GM23248 (cell line): ENCODE data around the gene BBS1. TPM values are rescaled to one million over a fixed set of nuclear protein-coding genes. Genes with fewer than 3 reads are reported as not detected.
"Not testable (repeated sequence)": the region's sequence is repeated elsewhere in the genome, so short reads cannot be mapped to it uniquely, and the experiment has no call there.

Experiments used
- DNase-seq: peaks from one replicate; pipeline ENCODE4 v3.0.0-alpha.2; 2015
- H2AFZ ChIP-seq: fragments of 200-600 bp; sonication (generic); 2 replicates; pipeline ENCODE4 v1.6.1; 2016; ENCODE audit warnings: antibody characterized with exemption
- H3F3A ChIP-seq: fragments of 200-600 bp; sonication (generic); 2 replicates; pipeline ENCODE4 v1.6.1; 2016; ENCODE audit warnings: mild to moderate bottlenecking, antibody characterized with exemption, mixed run types; ENCODE audit not compliant: insufficient read depth
- H3K27ac ChIP-seq: fragments of 200-600 bp; sonication (generic); 2 replicates; pipeline ENCODE4 v1.5.1; 2016; ENCODE audit warnings: mild to moderate bottlenecking
- H3K27me3 ChIP-seq: fragments of 200-600 bp; sonication (generic); replicated peaks from 2 replicates; pipeline ENCODE4 v1.6.1; 2016; ENCODE audit warnings: mild to moderate bottlenecking; ENCODE audit not compliant: insufficient read depth
- H3K36me3 ChIP-seq: fragments of 200-600 bp; sonication (generic); 2 replicates; pipeline ENCODE4 v1.6.1; 2016; ENCODE audit warnings: low read depth, mild to moderate bottlenecking
- H3K4me1 ChIP-seq: fragments of 200-600 bp; sonication (generic); 2 replicates; pipeline ENCODE4 v1.6.1; 2016; ENCODE audit warnings: mild to moderate bottlenecking; ENCODE audit not compliant: insufficient read depth
- H3K4me2 ChIP-seq: fragments of 200-600 bp; sonication (generic); one replicate; pipeline ENCODE4 v1.6.1; 2016; ENCODE audit warnings: mild to moderate bottlenecking; ENCODE audit not compliant: unreplicated experiment
- H3K4me3 ChIP-seq: fragments of 200-600 bp; sonication (generic); 2 replicates; pipeline ENCODE4 v1.5.1; 2016; ENCODE audit warnings: mild to moderate bottlenecking
- H3K79me2 ChIP-seq: fragments of 200-600 bp; sonication (generic); 2 replicates; pipeline ENCODE4 v1.6.1; 2016; ENCODE audit warnings: mild to moderate bottlenecking; ENCODE audit not compliant: insufficient read depth
- H3K9ac ChIP-seq: fragments of 200-600 bp; sonication (generic); 2 replicates; pipeline ENCODE4 v1.6.1; 2016; ENCODE audit warnings: mild to moderate bottlenecking
- H3K9me2 ChIP-seq: fragments of 200-600 bp; sonication (generic); 2 replicates; pipeline ENCODE4 v1.6.1; 2016; ENCODE audit warnings: mixed run types, mild to moderate bottlenecking, moderate library complexity; ENCODE audit not compliant: insufficient read depth
- H3K9me3 ChIP-seq: fragments of 200-600 bp; sonication (generic); one replicate; pipeline ENCODE4 v1.6.1; 2017; ENCODE audit warnings: low read depth
- H4K20me1 ChIP-seq: fragments of 200-600 bp; sonication (generic); 2 replicates; pipeline ENCODE4 v1.6.0; 2016; ENCODE audit not compliant: insufficient read depth
- EZH2 ChIP-seq: fragments of 200-600 bp; sonication (generic); IDR thresholded peaks from 2 replicates; pipeline ENCODE4 v1.6.1; 2018; ENCODE audit warnings: antibody characterized with exemption, mild to moderate bottlenecking; ENCODE audit not compliant: insufficient read depth, poor library complexity, severe bottlenecking
- EZH2phosphoT487 ChIP-seq: fragments of 200-600 bp; sonication (generic); IDR thresholded peaks from 2 replicates; pipeline ENCODE4 v1.6.1; 2018; ENCODE audit warnings: antibody characterized with exemption, moderate library complexity, mild to moderate bottlenecking, low read depth; ENCODE audit not compliant: insufficient read depth
- WGBS, 2 experiments: methylation state at CpG; one replicate each; pipeline ENCODE4 v1.1.6; 2015 to 2017; ENCODE audit warnings: low lambda C conversion rate in 2 of 2, low coverage in 1 of 2; ENCODE audit errors: missing lambda C conversion rate in 2 of 2; 5-methylcytosine and 5-hydroxymethylcytosine counted together
- in situ Hi-C: fragments of 300-500 bp; cut with MboI; formaldehyde crosslinking; loops from 2 replicates; pipeline ENCODE4 v1.15.0; 2020
- polyA plus RNA-seq: library from polyadenylated mRNA; unstranded; fragments of >200 nt; fragmentation: Nextera tagmentation; extraction: Ambion mirVana; gene quantifications from 2 replicates; pipeline ENCODE4 v1.2.1, GENCODE V29; 2016
- total RNA-seq: library from RNA; depleted of rRNA; stranded (reverse); fragments of >200 nt; shearing (Covaris generic); gene quantifications from 2 replicates; pipeline ENCODE4 v1.2.3, GENCODE V29; 2014; rRNA removed

BBS1 gene
- total and polyA plus RNA-seq, 2 experiments from 2014 or later, result 20.2 to 39.1 TPM

GRCh38 chr11:66581261-66581660 lies 70.8 kb downstream of the BBS1 start:
- H3K27me3 ChIP-seq, result no peaks in the 10 kb centered on the region
- no peaks in the 10 kb centered on the region for H3K79me2 ChIP-seq
- no peaks in the 10 kb centered on the region for H3K9me2 ChIP-seq
- no peaks in the 10 kb centered on the region for H3F3A ChIP-seq
- no peak overlapping the region for H3K27ac ChIP-seq
- in situ Hi-C loops, result loop anchor here (25.0 kb wide), 1 partner anchor 256 kb away; the partner anchor contains the start of gene RCE1
- no peak overlapping the region for H3K4me3 ChIP-seq
- no peak overlapping the region for H3K4me2 ChIP-seq
- WGBS, 2 experiments, result 67 to 71% methylated on average over 3 of the region's 3 CpGs
- TF ChIP-seq EZH2phosphoT487 (no peak), EZH2 (no peak)
- H3K4me1 ChIP-seq, result no peaks in the 10 kb centered on the region
- H3K9ac ChIP-seq, result no peak overlapping the region
- DNase-seq, result no peak
- no peak overlapping the region for H2AFZ ChIP-seq
- no peaks in the 10 kb centered on the region for H3K9me3 ChIP-seq
- no peaks in the 10 kb centered on the region for H3K36me3 ChIP-seq
- no peaks in the 10 kb centered on the region for H4K20me1 ChIP-seq

- H3K4me3 ChIP-seq, H2AFZ ChIP-seq, H3K9me2 ChIP-seq, H3K4me2 ChIP-seq, H3K36me3 ChIP-seq, H4K20me1 ChIP-seq, DNase-seq, H3K4me1 ChIP-seq, H3K79me2 ChIP-seq, H3F3A ChIP-seq, H3K9ac ChIP-seq, H3K9me3 ChIP-seq, H3K27ac ChIP-seq, H3K27me3 ChIP-seq: not testable (repeated sequence)
- in situ Hi-C loops, result loop anchor here (25.0 kb wide), 1 partner anchor 255 kb away; the partner anchor contains the start of gene RCE1
- 49 to 59% methylated on average over 3 of the region's 3 CpGs for WGBS, 2 experiments
Observed at GRCh38 chr11:66582565-66583147, 72.2 kb downstream of the BBS1 start.

Other genes starting within 250 kb of the BBS1 start
- gene RAB1B, start 242.0 kb upstream of the BBS1 start, total RNA-seq, result 146 and 151 TPM in 2 replicates
- gene RAB1B, start 242.0 kb upstream of the BBS1 start, polyA plus RNA-seq, result 86.7 and 92.1 TPM in 2 replicates
- gene CNIH2, start 232.5 kb upstream of the BBS1 start, total RNA-seq, result 1.4 TPM in 1 of 2 replicates, not detected in the other
- 0.39 and 0.50 TPM in 2 replicates for gene CNIH2, start 232.5 kb upstream of the BBS1 start, polyA plus RNA-seq
- 193 and 222 TPM in 2 replicates for gene YIF1A, start 221.5 kb upstream of the BBS1 start, total RNA-seq
- gene YIF1A, start 221.5 kb upstream of the BBS1 start, polyA plus RNA-seq, result 259 and 284 TPM in 2 replicates
- 0.54 TPM in 1 of 2 replicates, not detected in the other for gene TMEM151A, start 218.7 kb upstream of the BBS1 start, total RNA-seq
- gene TMEM151A, start 218.7 kb upstream of the BBS1 start, polyA plus RNA-seq, result 0.19 and 0.33 TPM in 2 replicates
- gene CD248, start 193.6 kb upstream of the BBS1 start, total RNA-seq, result 212 and 230 TPM in 2 replicates
- 616 and 629 TPM in 2 replicates for gene CD248, start 193.6 kb upstream of the BBS1 start, polyA plus RNA-seq
- 37.7 and 44.0 TPM in 2 replicates for gene RIN1, start 174.2 kb upstream of the BBS1 start, total RNA-seq
- gene RIN1, start 174.2 kb upstream of the BBS1 start, polyA plus RNA-seq, result 16.8 and 19.1 TPM in 2 replicates
- 48.7 and 65.9 TPM in 2 replicates for gene BRMS1, start 165.5 kb upstream of the BBS1 start, total RNA-seq
- 45.9 and 46.2 TPM in 2 replicates for gene BRMS1, start 165.5 kb upstream of the BBS1 start, polyA plus RNA-seq
- gene B4GAT1, start 163.0 kb upstream of the BBS1 start, total RNA-seq, result 32.0 and 45.3 TPM in 2 replicates
- gene B4GAT1, start 163.0 kb upstream of the BBS1 start, polyA plus RNA-seq, result 23.9 and 26.0 TPM in 2 replicates
- not detected in 2 replicates for gene SLC29A2, start 138.9 kb upstream of the BBS1 start, total RNA-seq
- not detected in 2 replicates for gene SLC29A2, start 138.9 kb upstream of the BBS1 start, polyA plus RNA-seq
- not detected in 2 replicates for gene NPAS4, start 89.6 kb upstream of the BBS1 start, total RNA-seq
- not detected in 2 replicates for gene NPAS4, start 89.6 kb upstream of the BBS1 start, polyA plus RNA-seq
- 36.7 and 53.5 TPM in 2 replicates for gene MRPL11, start 71.8 kb upstream of the BBS1 start, total RNA-seq
- gene MRPL11, start 71.8 kb upstream of the BBS1 start, polyA plus RNA-seq, result 75.7 and 76.6 TPM in 2 replicates
- 8.1 and 10.5 TPM in 2 replicates for gene PELI3, start 43.7 kb upstream of the BBS1 start, total RNA-seq
- gene PELI3, start 43.7 kb upstream of the BBS1 start, polyA plus RNA-seq, result 5.3 and 5.8 TPM in 2 replicates
- 50.8 and 64.1 TPM in 2 replicates for gene DPP3, start 30.2 kb upstream of the BBS1 start, total RNA-seq
- 33.5 and 34.7 TPM in 2 replicates for gene DPP3, start 30.2 kb upstream of the BBS1 start, polyA plus RNA-seq
- 20.8 and 27.3 TPM in 2 replicates for gene ZDHHC24, start 35.4 kb downstream of the BBS1 start, total RNA-seq
- 22.3 and 23.5 TPM in 2 replicates for gene ZDHHC24, start 35.4 kb downstream of the BBS1 start, polyA plus RNA-seq
- not detected in 2 replicates for gene ACTN3, start 36.3 kb downstream of the BBS1 start, total RNA-seq
- not detected in 2 replicates for gene ACTN3, start 36.3 kb downstream of the BBS1 start, polyA plus RNA-seq
- gene CTSF, start 58.0 kb downstream of the BBS1 start, total RNA-seq, result 67.7 and 72.6 TPM in 2 replicates
- 53.6 and 59.2 TPM in 2 replicates for gene CTSF, start 58.0 kb downstream of the BBS1 start, polyA plus RNA-seq
- 0.11 and 0.13 TPM in 2 replicates for gene CCDC87, start 82.4 kb downstream of the BBS1 start, total RNA-seq
- 0.39 and 0.40 TPM in 2 replicates for gene CCDC87, start 82.4 kb downstream of the BBS1 start, polyA plus RNA-seq
- gene CCS, start 82.5 kb downstream of the BBS1 start, total RNA-seq, result 28.0 and 29.5 TPM in 2 replicates
- gene CCS, start 82.5 kb downstream of the BBS1 start, polyA plus RNA-seq, result 44.1 and 44.2 TPM in 2 replicates
- gene RBM14, start 106.0 kb downstream of the BBS1 start, total RNA-seq, result 23.5 and 28.4 TPM in 2 replicates
- 40.6 and 42.6 TPM in 2 replicates for gene RBM14, start 106.0 kb downstream of the BBS1 start, polyA plus RNA-seq
- gene RBM4, start 128.1 kb downstream of the BBS1 start, total RNA-seq, result 79.0 and 81.4 TPM in 2 replicates
- gene RBM4, start 128.1 kb downstream of the BBS1 start, polyA plus RNA-seq, result 121 and 125 TPM in 2 replicates
- 18.5 and 22.9 TPM in 2 replicates for gene RBM4B, start 167.3 kb downstream of the BBS1 start, total RNA-seq
- 23.2 and 23.4 TPM in 2 replicates for gene RBM4B, start 167.3 kb downstream of the BBS1 start, polyA plus RNA-seq
- gene SPTBN2, start 218.6 kb downstream of the BBS1 start, total RNA-seq, result 0.13 and 0.22 TPM in 2 replicates
- gene SPTBN2, start 218.6 kb downstream of the BBS1 start, polyA plus RNA-seq, result 0.13 TPM in 1 of 2 replicates, not detected in the other